Calu3 (cell line): Measurements from ENCODE around the gene TIMM17A. TPM values are rescaled to one million over a fixed set of nuclear protein-coding genes. Genes with fewer than 3 reads are reported as not detected.

Experiments
- Bru-seq: library from RNA; stranded (reverse); fragments of 400-500 nt; gene quantifications from one replicate; lab custom pipeline; 2021; lab: Mats Ljungman, UMichigan
- BruChase-seq, 2 experiments: library from RNA; stranded (reverse); fragments of 400-500 nt; gene quantifications; one replicate each; lab custom pipeline; 2021; lab: Mats Ljungman, UMichigan
- BruUV-seq: library from RNA; stranded (reverse); fragments of 400-500 nt; replicated peaks from 2 replicates; lab custom pipeline; 2021; lab: Mats Ljungman, UMichigan
- CTCF ChIA-PET: fragments of 300-600 bp; sonication (Branson Sonifier 250); formaldehyde crosslinking; loops from one replicate; lab custom pipeline; 2022; ENCODE audit warnings: antibody characterized with exemption; lab: Charles Lee
- DNase-seq: peaks from one replicate; pipeline ENCODE4 v3.0.0; 2022
- H3K27ac Mint-ChIP-seq: one replicate; pipeline ENCODE4 v1.8.0; 2022; ENCODE audit warnings: mixed read lengths; ENCODE audit not compliant: unreplicated experiment
- H3K27me3 Mint-ChIP-seq: one replicate; pipeline ENCODE4 v1.8.0; 2022; ENCODE audit warnings: mixed read lengths; ENCODE audit not compliant: unreplicated experiment
- H3K36me3 Mint-ChIP-seq: one replicate; pipeline ENCODE4 v1.8.0; 2022; ENCODE audit warnings: mild to moderate bottlenecking, moderate library complexity, mixed read lengths; ENCODE audit not compliant: insufficient read depth, unreplicated experiment
- H3K4me1 Mint-ChIP-seq: one replicate; pipeline ENCODE4 v1.8.0; 2022; ENCODE audit warnings: mild to moderate bottlenecking, low read depth, mixed read lengths; ENCODE audit not compliant: unreplicated experiment
- H3K4me3 Mint-ChIP-seq: one replicate; pipeline ENCODE4 v1.8.0; 2022; ENCODE audit warnings: mild to moderate bottlenecking, low read depth, moderate library complexity, mixed read lengths; ENCODE audit not compliant: unreplicated experiment
- H3K9me3 Mint-ChIP-seq: one replicate; pipeline ENCODE4 v1.8.0; 2022; ENCODE audit warnings: low read depth, mixed read lengths; ENCODE audit not compliant: unreplicated experiment
- intact Hi-C: fragments of 100-400 bp; cut with micrococcal nuclease; formaldehyde crosslinking; loops from one replicate; pipeline ENCODE4 v1.10.0; 2022; ENCODE audit not compliant: unreplicated experiment
- long read RNA-seq: library from polyadenylated mRNA; stranded (forward); transcript quantifications from one replicate; pipeline ENCODE4 v2.0.0, GENCODE V29; 2022
- total RNA-seq: library from RNA; stranded (reverse); gene quantifications from 2 replicates; pipeline ENCODE4 v1.2.3, GENCODE V29; 2022
- TF ChIP-seq, protein P1 (sequence below): fragments of 200-600 bp; IDR thresholded peaks from one replicate; pipeline ENCODE4 v1.8.0; 2022; ENCODE audit warnings: antibody characterized with exemption; ENCODE audit not compliant: unreplicated experiment

The TIMM17A gene
- total RNA-seq: 78.5 and 85.3 TPM in 2 replicates
- percentile 94 among the genes with signal in this experiment for Bru-seq, nascent RNA
- BruChase-seq, experiment 1, labeled RNA remaining after a 6-hour chase: percentile 91 among the genes with signal in this experiment
- BruChase-seq, experiment 2, labeled RNA remaining after a 2-hour chase: percentile 91 among the genes with signal in this experiment
- long read RNA-seq, transcript TIMM17A-201 (6 exons, 1,659 nt): major isoform, 186 of 225 reads
- long read RNA-seq, partial matches to known transcripts: 7 of 225 reads
- long read RNA-seq, other reads (novel, unspliced or antisense): 31 of 225 reads

DNA sequence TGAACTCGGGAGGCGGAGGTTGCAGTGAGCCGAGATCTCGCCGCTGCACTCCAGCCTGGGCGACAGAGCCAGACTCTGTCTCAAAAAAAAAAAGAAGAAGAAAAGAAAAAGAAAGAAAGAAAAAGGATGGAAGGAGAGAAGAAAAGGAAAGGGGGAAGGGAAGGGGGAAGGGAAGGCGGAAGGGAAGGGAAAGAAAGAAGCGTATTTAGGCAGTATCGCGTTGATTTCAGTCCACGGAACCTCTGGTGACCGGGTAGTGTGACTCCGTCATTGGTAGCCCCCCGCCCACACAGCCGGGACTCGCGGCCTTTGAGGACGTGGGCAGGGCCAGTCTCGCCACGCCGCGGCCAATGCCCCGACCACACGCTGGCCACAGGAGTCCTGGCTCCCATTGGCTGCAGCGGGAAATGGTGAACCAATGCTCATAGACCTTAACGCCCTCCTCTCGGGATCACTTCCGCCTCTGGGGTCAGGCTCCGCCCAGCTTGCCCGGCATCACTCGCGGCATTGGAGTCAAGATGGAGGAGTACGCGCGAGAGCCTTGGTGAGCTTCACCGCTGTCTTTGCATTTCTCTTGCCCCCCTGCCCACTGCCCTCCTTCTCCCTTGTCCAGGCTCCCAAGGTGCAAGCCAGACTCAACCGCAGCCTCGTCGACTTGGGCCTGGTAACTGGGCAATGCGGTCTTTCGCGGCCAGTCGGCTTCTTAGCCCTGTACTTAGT, at the start of gene TIMM17A:
TSS of gene TIMM17A (plus strand) at position 495 of the 720 bp plus-strand sequence. CDS start at position 519, 24 bp downstream.
- Mint-ChIP-seq H3K27me3 (no peaks in the 10 kb centered on the region), H3K4me1 (peaks cover 8% of the 10 kb centered on the region), H3K4me3 (peak within 1 kb of the TSS; percentile 99), H3K27ac (peak within 1 kb of the TSS; percentile 92), H3K9me3 (no peaks in the 10 kb centered on the region), H3K36me3 (peaks cover 61% of the 10 kb centered on the region)
- intact Hi-C loops: no loop called here
- DNase-seq: peak; percentile 98
- CTCF ChIA-PET: interaction anchor here (0.5 to 1.0 kb wide), 5 partner anchors 9 to 59 kb away, joined by 3 to 6 read pairs (median 3); partner anchors contain the start of gene LMOD1
- BruUV-seq: no TSS peak
- TF ChIP-seq, protein P1, sequence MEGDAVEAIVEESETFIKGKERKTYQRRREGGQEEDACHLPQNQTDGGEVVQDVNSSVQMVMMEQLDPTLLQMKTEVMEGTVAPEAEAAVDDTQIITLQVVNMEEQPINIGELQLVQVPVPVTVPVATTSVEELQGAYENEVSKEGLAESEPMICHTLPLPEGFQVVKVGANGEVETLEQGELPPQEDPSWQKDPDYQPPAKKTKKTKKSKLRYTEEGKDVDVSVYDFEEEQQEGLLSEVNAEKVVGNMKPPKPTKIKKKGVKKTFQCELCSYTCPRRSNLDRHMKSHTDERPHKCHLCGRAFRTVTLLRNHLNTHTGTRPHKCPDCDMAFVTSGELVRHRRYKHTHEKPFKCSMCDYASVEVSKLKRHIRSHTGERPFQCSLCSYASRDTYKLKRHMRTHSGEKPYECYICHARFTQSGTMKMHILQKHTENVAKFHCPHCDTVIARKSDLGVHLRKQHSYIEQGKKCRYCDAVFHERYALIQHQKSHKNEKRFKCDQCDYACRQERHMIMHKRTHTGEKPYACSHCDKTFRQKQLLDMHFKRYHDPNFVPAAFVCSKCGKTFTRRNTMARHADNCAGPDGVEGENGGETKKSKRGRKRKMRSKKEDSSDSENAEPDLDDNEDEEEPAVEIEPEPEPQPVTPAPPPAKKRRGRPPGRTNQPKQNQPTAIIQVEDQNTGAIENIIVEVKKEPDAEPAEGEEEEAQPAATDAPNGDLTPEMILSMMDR: no peak

DNA sequence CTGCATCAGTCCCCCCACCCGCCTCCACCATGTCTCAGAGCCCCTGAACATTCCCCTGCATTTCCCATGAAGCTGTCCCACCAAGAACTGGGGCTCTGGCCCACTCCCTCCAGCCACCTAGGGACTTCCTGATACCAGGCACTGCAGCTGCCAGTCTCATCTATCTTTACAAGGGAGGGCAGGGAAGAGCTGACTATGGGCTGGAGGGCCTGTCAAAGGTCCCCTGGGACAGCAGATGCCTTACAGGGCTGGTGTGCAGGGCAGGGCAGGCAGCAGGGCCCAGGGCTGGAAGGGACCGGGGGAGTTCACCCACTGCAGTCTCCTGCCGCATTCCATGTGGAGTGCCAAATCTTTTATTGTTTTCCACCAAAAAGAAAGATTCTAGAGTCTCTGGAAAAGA, 49.0 kb upstream of the TIMM17A start:
- no peak for DNase-seq
- Mint-ChIP-seq H3K4me3 (no peak overlapping the region), H3K27ac (no peak overlapping the region), H3K27me3 (peaks cover 27% of the 10 kb centered on the region), H3K4me1 (no peaks in the 10 kb centered on the region), H3K9me3 (no peaks in the 10 kb centered on the region), H3K36me3 (no peaks in the 10 kb centered on the region)
- CTCF ChIA-PET: no interaction called here
- intact Hi-C loops: no loop called here
- BruUV-seq: no TSS peak
- TF ChIP-seq, protein P1: no peak

DNA sequence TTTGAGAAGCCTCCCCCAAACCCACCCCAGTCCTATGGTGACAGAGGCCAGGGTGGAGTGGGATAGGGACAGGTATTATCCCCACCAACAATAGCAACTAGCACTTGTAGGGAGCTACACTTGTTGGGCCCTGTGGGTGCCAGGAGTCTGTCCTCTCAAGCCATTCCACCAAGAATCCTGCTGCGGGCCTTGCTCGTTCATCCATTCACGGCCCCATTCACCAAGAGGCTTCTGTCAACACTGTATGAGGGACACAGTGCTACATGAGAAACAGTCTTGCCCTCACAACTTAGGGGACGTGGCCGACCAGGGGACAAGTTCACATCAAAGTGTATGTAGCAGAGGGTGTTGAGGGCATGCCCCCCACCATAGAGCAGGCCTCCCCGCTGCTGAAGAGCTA, 47.7 kb upstream of the TIMM17A start:
- no peak overlapping the region for H3K27ac Mint-ChIP-seq
- H3K4me3 Mint-ChIP-seq: no peak overlapping the region
- no TSS peak for BruUV-seq
- H3K9me3 Mint-ChIP-seq: no peaks in the 10 kb centered on the region
- intact Hi-C loops: no loop called here
- no peak for DNase-seq
- H3K4me1 Mint-ChIP-seq: no peaks in the 10 kb centered on the region
- TF ChIP-seq, protein P1: no peak
- no peaks in the 10 kb centered on the region for H3K36me3 Mint-ChIP-seq
- H3K27me3 Mint-ChIP-seq: peaks cover 27% of the 10 kb centered on the region
- CTCF ChIA-PET: no interaction called here

DNA sequence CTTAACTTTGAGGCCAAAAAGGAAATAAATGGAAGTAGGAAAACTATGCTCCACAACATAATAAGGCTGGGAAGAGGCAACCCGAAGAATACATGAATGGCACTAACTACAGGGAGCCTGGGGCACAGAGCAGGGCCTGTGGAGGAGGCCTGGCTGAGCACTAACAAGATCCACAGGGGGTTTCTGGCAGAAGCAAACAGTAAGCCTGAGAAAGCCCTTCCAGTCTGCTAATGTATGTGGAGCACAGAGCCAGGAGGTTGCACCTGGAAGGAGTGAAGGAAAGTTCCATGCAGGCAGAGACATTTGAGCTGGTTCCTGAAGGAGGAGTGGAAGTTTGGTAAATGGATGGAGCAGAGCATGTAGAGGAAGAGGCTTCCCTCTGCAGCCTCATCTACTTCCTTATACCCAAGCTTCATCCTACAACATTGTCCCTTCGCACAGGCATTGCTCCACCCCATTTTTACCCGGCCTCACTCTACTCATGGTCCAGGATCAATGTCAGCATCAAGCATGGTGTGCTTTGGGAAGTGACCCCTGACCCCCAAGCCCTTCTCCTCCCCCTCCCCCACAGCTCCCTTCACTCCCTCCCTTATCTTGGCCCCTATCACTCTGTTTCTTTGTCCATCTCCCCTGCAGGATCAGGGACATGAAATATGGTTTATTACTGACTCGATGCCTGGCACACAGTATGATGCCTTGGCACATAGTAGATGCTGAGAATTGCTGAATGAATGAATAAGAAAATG, 43.3 kb upstream of the TIMM17A start:
- TF ChIP-seq, protein P1: no peak
- Mint-ChIP-seq H3K4me3 (no peak overlapping the region), H3K36me3 (no peaks in the 10 kb centered on the region), H3K27me3 (peaks cover 49% of the 10 kb centered on the region), H3K27ac (no peak overlapping the region), H3K9me3 (no peaks in the 10 kb centered on the region), H3K4me1 (peaks cover 6% of the 10 kb centered on the region)
- no peak for DNase-seq
- CTCF ChIA-PET: interaction anchor here (0.6 kb wide), 1 partner anchor 44 kb away, joined by 3 read pairs; no protein-coding TSS in a partner anchor
- no TSS peak for BruUV-seq
- intact Hi-C loops: no loop called here
